Effector memory CD4-positive, alpha-beta T cell (primary cell): ENCODE measurements around the gene DDI2.
"Not testable (repeated sequence)": the region's sequence is repeated elsewhere in the genome, so short reads cannot be mapped to it uniquely, and the experiment has no call there.

Source experiments
- DNase-seq, 3 donors: peaks; one replicate each; pipeline ENCODE4 v3.0.0-alpha.2; 2020
- H3K27ac ChIP-seq: 2 replicates; pipeline ENCODE4 v1.7.0; 2013; ENCODE audit warnings: mild to moderate bottlenecking, low read length, moderate library complexity; ENCODE audit not compliant: insufficient read depth, poor library complexity, severe bottlenecking
- H3K27me3 ChIP-seq: replicated peaks from 2 replicates; pipeline ENCODE4 v1.7.0; 2013; ENCODE audit warnings: mild to moderate bottlenecking, low read length; ENCODE audit not compliant: insufficient read depth, control insufficient read depth, poor library complexity, severe bottlenecking
- H3K36me3 ChIP-seq: 2 replicates; pipeline ENCODE4 v1.7.0; 2013; ENCODE audit warnings: mild to moderate bottlenecking, low read length, moderate library complexity; ENCODE audit not compliant: control insufficient read depth, insufficient read depth
- H3K4me1 ChIP-seq: 2 replicates; pipeline ENCODE4 v1.7.0; 2013; ENCODE audit warnings: low read length, mild to moderate bottlenecking; ENCODE audit not compliant: control insufficient read depth, insufficient read depth, poor library complexity, severe bottlenecking
- H3K4me3 ChIP-seq: 2 replicates; pipeline ENCODE4 v1.7.0; 2013; ENCODE audit warnings: low read length, low read depth, mild to moderate bottlenecking; ENCODE audit not compliant: insufficient read depth, poor library complexity, severe bottlenecking
- H3K9me3 ChIP-seq: 2 replicates; pipeline ENCODE4 v1.7.0; 2013; ENCODE audit warnings: mild to moderate bottlenecking, low read length, moderate library complexity; ENCODE audit not compliant: control insufficient read depth

The DDI2 gene

GRCh38 chr1:15637826-15638225 lies 20.6 kb downstream of the DDI2 start:
- Histone ChIP-seq H3K36me3 (peaks cover 71% of the 10 kb centered on the region), H3K9me3 (no peaks in the 10 kb centered on the region), H3K4me3 (no peak overlapping the region), H3K27ac (no peak overlapping the region), H3K4me1 (no peaks in the 10 kb centered on the region), H3K27me3 (no peaks in the 10 kb centered on the region)
- DNase-seq = no peak

DNA sequence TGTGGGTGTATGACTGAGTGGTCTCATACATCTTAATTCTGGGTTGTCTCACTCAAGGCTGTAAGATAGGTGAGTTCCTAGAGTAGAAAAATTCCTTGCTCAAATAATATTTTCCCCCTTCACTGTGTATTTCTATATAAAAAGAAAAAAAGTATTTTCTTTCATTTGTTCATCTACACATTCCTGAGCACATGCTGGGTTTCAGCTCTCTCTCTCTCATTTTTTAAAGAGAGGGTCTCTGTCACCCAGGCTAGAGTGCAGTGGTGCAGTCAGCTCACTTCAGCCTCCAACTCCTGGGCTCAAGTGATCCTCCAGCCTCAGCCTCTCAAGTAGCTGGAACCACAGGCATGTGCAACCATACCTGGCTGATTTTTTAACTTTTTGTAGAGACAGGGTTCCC lies 22.0 kb downstream of the DDI2 start:
- Histone ChIP-seq H3K4me1 (no peaks in the 10 kb centered on the region), H3K27ac (no peak overlapping the region), H3K9me3 (no peaks in the 10 kb centered on the region), H3K27me3 (no peaks in the 10 kb centered on the region), H3K36me3 (peaks cover 70% of the 10 kb centered on the region), H3K4me3 (no peak overlapping the region)
- DNase-seq = no peak

- H3K27ac ChIP-seq = no peak overlapping the region
- H3K36me3 ChIP-seq = peaks cover 67% of the 10 kb centered on the region
- no peak for DNase-seq
- H3K4me3 ChIP-seq = no peak overlapping the region
- H3K27me3 ChIP-seq = no peaks in the 10 kb centered on the region
- no peaks in the 10 kb centered on the region for H3K9me3 ChIP-seq
- no peaks in the 10 kb centered on the region for H3K4me1 ChIP-seq
These were observed 22.7 kb downstream of the DDI2 start for GRCh38 chr1:15639931-15640330.

DNA sequence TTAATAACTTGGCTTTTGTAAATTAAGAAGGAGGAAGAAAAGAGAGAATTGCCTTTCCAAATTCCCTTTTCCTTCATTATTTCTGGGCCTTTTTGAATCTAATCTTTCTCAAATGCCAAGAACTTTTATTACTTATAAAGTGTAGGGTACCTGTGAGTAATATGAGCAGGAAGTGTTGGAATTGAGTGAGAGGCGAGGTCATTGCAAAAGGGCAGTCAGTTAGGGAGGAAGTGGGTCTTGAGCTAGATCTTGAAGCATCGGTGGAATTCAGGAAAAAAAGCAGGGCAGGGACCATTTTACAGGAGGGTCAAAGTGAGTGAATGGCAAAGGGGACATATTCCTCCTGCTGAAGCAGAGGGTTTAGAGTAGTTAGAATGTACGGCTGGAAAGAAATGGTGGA lies 23.4 kb downstream of the DDI2 start:
- Histone ChIP-seq H3K4me3 (no peak overlapping the region), H3K27me3 (no peaks in the 10 kb centered on the region), H3K9me3 (no peaks in the 10 kb centered on the region), H3K27ac (no peak overlapping the region), H3K4me1 (no peaks in the 10 kb centered on the region), H3K36me3 (peaks cover 60% of the 10 kb centered on the region)
- no peak for DNase-seq

DNA sequence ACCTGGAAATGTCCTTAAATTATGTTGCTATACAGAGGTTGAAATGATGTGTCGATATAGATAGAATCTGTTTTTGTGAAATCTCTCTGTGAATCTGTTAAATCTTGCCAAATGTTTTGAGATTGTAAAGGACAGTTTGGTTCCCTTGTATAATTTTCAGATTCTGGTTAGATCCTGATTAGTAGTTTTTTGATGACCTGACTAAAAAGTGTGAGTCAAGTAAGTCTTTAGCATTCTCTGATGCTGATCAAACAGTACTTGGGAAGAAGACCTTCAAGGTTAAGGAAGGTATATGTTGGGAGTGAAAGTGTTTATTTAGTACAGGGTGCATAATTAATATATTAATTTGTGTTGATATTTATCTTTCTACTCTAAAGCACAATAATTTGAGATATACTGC lies 32.7 kb downstream of the DDI2 start:
- Histone ChIP-seq H3K27ac (no peak overlapping the region), H3K4me3 (no peak overlapping the region), H3K9me3 (no peaks in the 10 kb centered on the region), H3K36me3 (peaks cover 24% of the 10 kb centered on the region), H3K27me3 (no peaks in the 10 kb centered on the region), H3K4me1 (no peaks in the 10 kb centered on the region)
- no peak for DNase-seq

- no peak overlapping the region for H3K27ac ChIP-seq
- H3K9me3 ChIP-seq = no peaks in the 10 kb centered on the region
- H3K27me3 ChIP-seq = no peaks in the 10 kb centered on the region
- DNase-seq = no peak
- H3K4me1 ChIP-seq = no peaks in the 10 kb centered on the region
- no peak overlapping the region for H3K4me3 ChIP-seq
- H3K36me3 ChIP-seq = peaks cover 24% of the 10 kb centered on the region
These were observed 33.2 kb downstream of the DDI2 start for GRCh38 chr1:15650433-15650832.

DNA sequence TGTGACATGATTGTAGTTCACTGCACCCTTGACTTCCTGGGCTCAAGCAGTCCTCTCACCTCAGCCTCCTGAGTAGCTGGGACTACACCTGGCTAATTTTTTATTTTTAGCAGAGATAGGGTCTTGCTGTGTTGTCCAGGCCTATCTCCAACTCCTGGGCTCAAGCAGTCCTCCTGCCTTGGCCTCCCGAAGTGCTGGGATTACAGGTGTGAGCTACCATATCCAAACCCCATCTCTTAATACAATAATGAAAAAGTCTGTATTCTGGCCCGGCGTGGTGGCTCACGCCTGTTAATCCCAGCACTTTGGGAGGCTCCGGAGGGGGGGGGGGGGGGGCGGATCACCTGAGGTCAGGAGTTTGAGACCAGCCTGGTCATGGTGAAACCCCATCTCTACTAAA lies 34.9 kb downstream of the DDI2 start:
- H3K4me3 ChIP-seq, H3K27ac ChIP-seq, H3K4me1 ChIP-seq, DNase-seq, H3K27me3 ChIP-seq, H3K9me3 ChIP-seq: not testable (repeated sequence)
- peaks cover 30% of the 10 kb centered on the region for H3K36me3 ChIP-seq

DNA sequence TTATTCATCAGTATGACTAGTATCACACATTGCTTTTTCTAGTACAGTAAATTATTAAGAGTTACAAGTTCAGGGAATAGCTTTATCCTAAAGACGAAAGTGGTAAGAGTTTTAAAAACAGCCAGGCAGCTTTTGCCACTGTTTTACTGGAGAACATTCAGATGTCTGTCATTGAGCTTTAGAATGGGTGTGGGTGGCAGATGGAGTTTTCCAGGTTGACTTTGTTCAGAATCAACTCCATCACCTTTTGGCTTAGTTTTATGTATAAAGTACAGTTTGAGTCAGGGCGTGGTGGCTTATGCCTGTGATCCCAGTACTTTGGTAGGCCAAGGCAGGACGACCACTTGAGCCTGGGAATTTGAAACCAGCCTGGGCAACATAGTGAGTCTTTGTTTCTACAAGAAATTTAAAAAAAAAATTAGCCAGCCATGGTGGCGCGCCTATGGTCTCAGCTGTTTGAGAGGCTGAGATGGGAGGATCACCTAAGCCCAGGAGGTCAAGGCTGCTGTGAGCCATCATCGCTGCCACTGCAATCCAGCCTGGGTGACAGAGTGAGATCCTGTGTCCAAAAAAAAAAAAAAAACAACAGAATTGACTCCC lies 36.9 kb downstream of the DDI2 start:
- DNase-seq = no peak
- H3K27ac ChIP-seq = no peak overlapping the region
- no peak overlapping the region for H3K4me3 ChIP-seq
- no peaks in the 10 kb centered on the region for H3K4me1 ChIP-seq
- H3K36me3 ChIP-seq = peaks cover 36% of the 10 kb centered on the region
- no peaks in the 10 kb centered on the region for H3K9me3 ChIP-seq
- H3K27me3 ChIP-seq = no peaks in the 10 kb centered on the region

GRCh38 chr1:15656464-15656863 lies 39.2 kb downstream of the DDI2 start:
- Histone ChIP-seq H3K9me3 (no peaks in the 10 kb centered on the region), H3K4me1 (no peaks in the 10 kb centered on the region), H3K27ac (no peak overlapping the region), H3K27me3 (no peaks in the 10 kb centered on the region), H3K36me3 (peaks cover 52% of the 10 kb centered on the region), H3K4me3 (no peak overlapping the region)
- no peak for DNase-seq

DNA sequence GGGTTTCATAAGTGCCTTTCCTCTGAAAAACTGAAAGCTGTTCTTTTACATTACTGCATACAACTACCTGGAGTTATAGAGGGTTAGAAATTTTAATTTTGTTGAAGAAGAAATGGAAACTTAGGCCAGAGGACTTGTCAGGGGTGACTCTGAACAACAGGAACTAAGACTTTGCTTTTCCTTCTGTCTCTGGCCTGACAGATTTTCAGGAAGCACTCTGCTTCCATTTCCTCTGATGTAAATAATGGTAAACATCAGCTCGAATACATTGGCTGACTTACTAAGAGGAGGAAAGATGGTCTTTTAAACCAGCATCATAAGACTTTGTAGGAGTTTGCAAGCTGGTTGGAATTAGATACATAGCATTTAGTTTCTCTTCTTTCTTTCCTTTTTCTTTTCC lies 39.8 kb downstream of the DDI2 start:
- H3K4me1 ChIP-seq = no peaks in the 10 kb centered on the region
- no peaks in the 10 kb centered on the region for H3K9me3 ChIP-seq
- no peak overlapping the region for H3K27ac ChIP-seq
- H3K4me3 ChIP-seq = no peak overlapping the region
- DNase-seq = no peak
- H3K36me3 ChIP-seq = peaks cover 52% of the 10 kb centered on the region
- no peaks in the 10 kb centered on the region for H3K27me3 ChIP-seq
